PFSK-1 (cell line): ENCODE measurements around the gene CCL8.

ENCODE experiments used
- FOXP2 ChIP-seq: optimal IDR thresholded peaks from 2 replicates; pipeline ENCODE3; 2011; ENCODE audit warnings: borderline replicate concordance, control low read depth, inconsistent platforms; ENCODE audit not compliant: insufficient read depth; ENCODE audit errors: extremely low read length, extremely low read depth
- POLR2AphosphoS5 ChIP-seq: IDR thresholded peaks from 2 replicates; pipeline ENCODE4 v1.6.1; 2012; ENCODE audit warnings: low read depth, mild to moderate bottlenecking, control low read depth, low read length, moderate library complexity
- SIN3A ChIP-seq: IDR thresholded peaks from 2 replicates; pipeline ENCODE4 v1.6.1; 2012; ENCODE audit warnings: mild to moderate bottlenecking, low read length, moderate library complexity, borderline replicate concordance; ENCODE audit not compliant: insufficient read depth
- TAF1 ChIP-seq: IDR thresholded peaks from 2 replicates; pipeline ENCODE4 v1.6.1; 2012; ENCODE audit warnings: low read length, control low read depth, borderline replicate concordance; ENCODE audit not compliant: insufficient read depth
- TF ChIP-seq, protein P1 (sequence below), 2 experiments: IDR thresholded peaks; 2 replicates each; pipeline versions ENCODE4 v1.6.1 to v1.8.0; 2011 to 2012; ENCODE audit warnings: low read depth in 2 of 2, low read length in 2 of 2, control low read depth in 1 of 2, inconsistent platforms in 1 of 2, mild to moderate bottlenecking in 1 of 2, moderate library complexity in 1 of 2; ENCODE audit not compliant: insufficient read depth in 1 of 2

CCL8 gene

GRCh38 chr17:34299956-34300577, 19.2 kb upstream of the CCL8 start:
- no peak for TF ChIP-seq SIN3A
- TF ChIP-seq FOXP2, result no peak
- TF ChIP-seq POLR2AphosphoS5, result no peak
- TF ChIP-seq, protein P1, sequence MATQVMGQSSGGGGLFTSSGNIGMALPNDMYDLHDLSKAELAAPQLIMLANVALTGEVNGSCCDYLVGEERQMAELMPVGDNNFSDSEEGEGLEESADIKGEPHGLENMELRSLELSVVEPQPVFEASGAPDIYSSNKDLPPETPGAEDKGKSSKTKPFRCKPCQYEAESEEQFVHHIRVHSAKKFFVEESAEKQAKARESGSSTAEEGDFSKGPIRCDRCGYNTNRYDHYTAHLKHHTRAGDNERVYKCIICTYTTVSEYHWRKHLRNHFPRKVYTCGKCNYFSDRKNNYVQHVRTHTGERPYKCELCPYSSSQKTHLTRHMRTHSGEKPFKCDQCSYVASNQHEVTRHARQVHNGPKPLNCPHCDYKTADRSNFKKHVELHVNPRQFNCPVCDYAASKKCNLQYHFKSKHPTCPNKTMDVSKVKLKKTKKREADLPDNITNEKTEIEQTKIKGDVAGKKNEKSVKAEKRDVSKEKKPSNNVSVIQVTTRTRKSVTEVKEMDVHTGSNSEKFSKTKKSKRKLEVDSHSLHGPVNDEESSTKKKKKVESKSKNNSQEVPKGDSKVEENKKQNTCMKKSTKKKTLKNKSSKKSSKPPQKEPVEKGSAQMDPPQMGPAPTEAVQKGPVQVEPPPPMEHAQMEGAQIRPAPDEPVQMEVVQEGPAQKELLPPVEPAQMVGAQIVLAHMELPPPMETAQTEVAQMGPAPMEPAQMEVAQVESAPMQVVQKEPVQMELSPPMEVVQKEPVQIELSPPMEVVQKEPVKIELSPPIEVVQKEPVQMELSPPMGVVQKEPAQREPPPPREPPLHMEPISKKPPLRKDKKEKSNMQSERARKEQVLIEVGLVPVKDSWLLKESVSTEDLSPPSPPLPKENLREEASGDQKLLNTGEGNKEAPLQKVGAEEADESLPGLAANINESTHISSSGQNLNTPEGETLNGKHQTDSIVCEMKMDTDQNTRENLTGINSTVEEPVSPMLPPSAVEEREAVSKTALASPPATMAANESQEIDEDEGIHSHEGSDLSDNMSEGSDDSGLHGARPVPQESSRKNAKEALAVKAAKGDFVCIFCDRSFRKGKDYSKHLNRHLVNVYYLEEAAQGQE (IDR thresholded peaks at IDR 0.05; ENCODE audit: insufficient read depth in 1 of 2, low read depth in 2 of 2, low read length in 2 of 2), result no peak
- TF ChIP-seq TAF1, result no peak

DNA sequence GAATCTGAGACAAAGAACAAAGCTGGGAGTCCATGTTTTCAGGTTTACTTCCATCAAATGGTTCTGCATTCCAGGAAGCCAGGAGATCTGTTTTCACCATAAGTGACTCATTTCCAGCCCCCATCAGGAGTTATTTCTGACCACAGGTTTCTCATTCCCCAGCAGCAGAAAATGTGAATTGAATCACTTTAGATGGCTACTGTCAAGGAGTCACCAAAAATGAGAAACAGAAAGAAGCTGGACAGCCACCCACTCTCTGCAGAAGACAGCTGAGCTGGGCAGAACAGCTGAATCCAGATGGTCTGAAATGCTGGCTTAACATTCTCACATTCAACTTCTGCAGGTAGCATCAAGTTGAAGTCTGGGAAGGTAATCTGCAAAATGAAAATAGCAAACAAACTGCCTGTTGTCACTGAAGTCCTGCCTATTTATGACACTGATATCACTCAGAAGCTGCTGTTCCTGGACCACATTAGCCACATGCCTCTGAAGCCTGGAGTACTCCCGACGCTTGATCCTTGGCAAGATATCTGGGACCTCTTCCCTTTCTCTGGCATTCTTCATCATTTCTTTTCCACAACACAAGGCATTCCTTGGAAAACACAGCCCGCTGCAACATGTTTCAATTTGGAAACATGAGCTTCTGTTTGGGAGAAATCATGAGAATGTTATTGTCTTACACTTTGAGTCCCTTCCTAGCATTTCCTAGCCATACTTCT, 18.4 kb upstream of the CCL8 start:
- TF ChIP-seq, protein P1 (IDR thresholded peaks at IDR 0.05; ENCODE audit: insufficient read depth in 1 of 2, low read depth in 2 of 2, low read length in 2 of 2), result no peak
- TF ChIP-seq SIN3A, result no peak
- no peak for TF ChIP-seq FOXP2

DNA sequence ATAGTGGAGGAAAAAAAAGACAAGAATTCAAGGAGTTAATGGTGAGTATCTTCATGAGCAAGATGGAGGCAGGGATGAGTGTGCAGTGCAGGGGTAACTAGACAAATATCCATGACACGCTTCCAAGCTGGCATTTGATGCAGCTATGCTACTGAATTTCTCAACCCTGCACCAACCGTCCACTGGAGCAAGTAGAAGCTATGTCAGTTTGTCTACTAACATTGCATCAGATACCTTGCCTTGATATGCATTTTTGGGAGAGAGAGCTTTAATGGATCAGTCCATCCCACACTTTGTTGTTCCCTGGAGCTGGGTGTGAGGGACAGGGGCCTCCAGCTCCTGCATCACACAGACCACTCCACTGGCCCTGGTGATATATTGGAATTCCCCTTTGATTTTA, 17.2 kb upstream of the CCL8 start:
- TF ChIP-seq POLR2AphosphoS5, result no peak
- no peak for TF ChIP-seq FOXP2

DNA sequence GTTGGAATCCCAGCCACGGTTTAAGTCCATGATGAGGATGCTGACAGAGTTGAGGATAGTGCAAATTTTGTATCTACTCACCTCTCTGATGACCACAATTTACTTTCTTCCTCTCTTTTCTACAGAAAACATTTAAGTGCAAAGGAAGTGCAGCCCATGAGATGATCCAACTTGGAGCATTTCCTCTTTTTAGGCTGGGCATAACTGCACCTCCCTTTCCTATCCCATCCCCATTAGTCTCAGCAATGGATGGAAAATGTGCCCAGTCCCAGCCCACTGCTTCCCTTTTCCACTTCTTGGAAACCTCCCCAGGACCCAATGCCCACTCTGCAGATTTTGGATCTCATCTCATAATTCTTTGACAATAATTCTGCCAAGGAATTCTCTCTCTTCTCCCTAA, 16.6 kb upstream of the CCL8 start:
- TF ChIP-seq FOXP2, result no peak
- no peak for TF ChIP-seq TAF1
- TF ChIP-seq, protein P1 (IDR thresholded peaks at IDR 0.05; ENCODE audit: insufficient read depth in 1 of 2, low read depth in 2 of 2, low read length in 2 of 2), result no peak
- TF ChIP-seq POLR2AphosphoS5, result no peak
- no peak for TF ChIP-seq SIN3A

GRCh38 chr17:34303606-34304005, 15.6 kb upstream of the CCL8 start:
- no peak for TF ChIP-seq SIN3A
- TF ChIP-seq FOXP2, result no peak
- TF ChIP-seq POLR2AphosphoS5, result no peak
- TF ChIP-seq, protein P1 (IDR thresholded peaks at IDR 0.05; ENCODE audit: insufficient read depth in 1 of 2, low read depth in 2 of 2, low read length in 2 of 2), result no peak
- no peak for TF ChIP-seq TAF1
